Neural crest cell (in vitro differentiated cells): ENCODE data around the gene ENOX1. TPM values are rescaled to one million over a fixed set of nuclear protein-coding genes. Genes with fewer than 3 reads are reported as not detected.

Experiments used
- DNase-seq: peaks from one replicate; pipeline ENCODE4 v3.0.0; 2021; ENCODE audit warnings: low read depth, mixed read lengths, low spot score
- H3K27ac Mint-ChIP-seq: one replicate; pipeline ENCODE4 v1.8.0; 2021; ENCODE audit warnings: mild to moderate bottlenecking, mixed read lengths; ENCODE audit not compliant: unreplicated experiment
- H3K27me3 Mint-ChIP-seq: 2 replicates; pipeline ENCODE4 v1.8.0; 2021; ENCODE audit warnings: low read depth, mild to moderate bottlenecking, mixed read lengths
- H3K36me3 Mint-ChIP-seq: 2 replicates; pipeline ENCODE4 v1.8.0; 2021; ENCODE audit warnings: low read depth, mild to moderate bottlenecking, mixed read lengths
- H3K4me1 Mint-ChIP-seq: 2 replicates; pipeline ENCODE4 v1.8.0; 2021; ENCODE audit warnings: mixed read lengths
- H3K4me3 Mint-ChIP-seq: one replicate; pipeline ENCODE4 v1.8.0; 2021; ENCODE audit warnings: mild to moderate bottlenecking, mixed read lengths
- H3K9me3 Mint-ChIP-seq: 2 replicates; pipeline ENCODE4 v1.8.0; 2021; ENCODE audit warnings: mixed read lengths
- CTCF ChIP-seq: fragments of 200-600 bp; sonication (generic); conservative IDR thresholded peaks from 2 replicates; pipeline ENCODE4 v1.5.0; 2021; ENCODE audit warnings: antibody characterized with exemption, mild to moderate bottlenecking
- total RNA-seq: library from RNA; stranded (reverse); gene quantifications from 2 replicates; pipeline ENCODE4 v1.2.1, GENCODE V29; 2021

ENOX1 gene
- total RNA-seq, 1 donor from 2014 or later, result 3.8 TPM

- Mint-ChIP-seq H3K27me3 (no peaks in the 10 kb centered on the region), H3K36me3 (no peaks in the 10 kb centered on the region), H3K9me3 (no peaks in the 10 kb centered on the region), H3K4me1 (peaks cover 19% of the 10 kb centered on the region), H3K4me3 (no peak overlapping the region), H3K27ac (no peak overlapping the region)
- DNase-seq, result no peak
- no peak for TF ChIP-seq CTCF
Observed at GRCh38 chr13:43573802-43574514, 212.8 kb downstream of the ENOX1 start.

GRCh38 chr13:43573361-43573740 is 213.4 kb downstream of the ENOX1 start:
- peaks cover 17% of the 10 kb centered on the region for H3K4me1 Mint-ChIP-seq
- TF ChIP-seq CTCF, result no peak
- no peak overlapping the region for H3K4me3 Mint-ChIP-seq
- H3K27ac Mint-ChIP-seq, result no peak overlapping the region
- no peaks in the 10 kb centered on the region for H3K9me3 Mint-ChIP-seq
- no peak for DNase-seq
- H3K36me3 Mint-ChIP-seq, result no peaks in the 10 kb centered on the region
- no peaks in the 10 kb centered on the region for H3K27me3 Mint-ChIP-seq

GRCh38 chr13:43572656-43573360 is 214.0 kb downstream of the ENOX1 start:
- Mint-ChIP-seq H3K4me1 (peaks cover 17% of the 10 kb centered on the region), H3K4me3 (no peak overlapping the region), H3K36me3 (no peaks in the 10 kb centered on the region), H3K9me3 (no peaks in the 10 kb centered on the region), H3K27me3 (no peaks in the 10 kb centered on the region), H3K27ac (no peak overlapping the region)
- no peak for DNase-seq
- no peak for TF ChIP-seq CTCF

- no peaks in the 10 kb centered on the region for H3K9me3 Mint-ChIP-seq
- H3K36me3 Mint-ChIP-seq, result no peaks in the 10 kb centered on the region
- no peak for DNase-seq
- H3K27me3 Mint-ChIP-seq, result no peaks in the 10 kb centered on the region
- H3K27ac Mint-ChIP-seq, result no peak overlapping the region
- H3K4me3 Mint-ChIP-seq, result no peak overlapping the region
- H3K4me1 Mint-ChIP-seq, result peaks cover 25% of the 10 kb centered on the region
- no peak for TF ChIP-seq CTCF
Observed at GRCh38 chr13:43569658-43570057, 217.1 kb downstream of the ENOX1 start.

DNA sequence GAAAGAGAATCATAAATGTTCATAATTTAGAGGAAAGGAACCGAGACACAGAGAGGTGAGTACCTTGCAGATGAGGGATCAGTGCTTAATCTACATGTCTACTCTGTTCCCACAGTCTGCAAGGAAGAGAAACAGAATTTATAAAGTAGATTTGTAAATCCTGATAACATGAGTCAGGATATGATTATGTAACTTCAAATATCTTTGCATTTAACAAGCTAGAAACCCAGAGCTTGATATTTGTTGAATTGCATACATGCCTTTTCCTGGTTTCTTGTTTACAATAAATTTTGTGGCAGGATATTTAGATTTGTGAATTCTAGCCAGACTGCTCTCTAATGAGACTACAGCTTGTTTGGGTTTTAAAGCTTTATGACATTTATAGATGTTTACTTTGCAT is 219.2 kb downstream of the ENOX1 start:
- Mint-ChIP-seq H3K27ac (no peak overlapping the region), H3K36me3 (no peaks in the 10 kb centered on the region), H3K9me3 (no peaks in the 10 kb centered on the region), H3K4me1 (peaks cover 11% of the 10 kb centered on the region), H3K4me3 (no peak overlapping the region), H3K27me3 (no peaks in the 10 kb centered on the region)
- no peak for TF ChIP-seq CTCF
- DNase-seq, result no peak
